Mesendoderm (in vitro differentiated cells): Measurements from ENCODE around the gene TMEM238.
A peak's percentile ranks its signal among the peaks of the same experiment; 100 is the strongest.

Experiments
- DNase-seq: peaks from one replicate; pipeline ENCODE4 v3.0.0; 2013
- H2AK5ac ChIP-seq: 2 replicates; pipeline ENCODE4 v1.6.1; 2013; ENCODE audit warnings: low read length, inconsistent platforms
- H2BK120ac ChIP-seq: 2 replicates; pipeline ENCODE4 v1.6.1; 2013; ENCODE audit warnings: low read depth, mild to moderate bottlenecking, low read length, moderate library complexity, mixed read lengths
- H2BK15ac ChIP-seq: replicated peaks from 2 replicates; pipeline ENCODE4 v1.6.1; 2013; ENCODE audit warnings: low read depth, mild to moderate bottlenecking, moderate library complexity
- H2BK5ac ChIP-seq: 2 replicates; pipeline ENCODE4 v1.6.1; 2013; ENCODE audit warnings: low read length, inconsistent platforms
- H3K18ac ChIP-seq: 2 replicates; pipeline ENCODE4 v1.6.1; 2013; ENCODE audit warnings: mild to moderate bottlenecking, low read length, mixed read lengths
- H3K23ac ChIP-seq: one replicate; pipeline ENCODE4 v1.6.1; 2013; ENCODE audit warnings: low read length
- H3K27ac ChIP-seq: 2 replicates; pipeline ENCODE4 v1.5.1; 2013; ENCODE audit warnings: low read depth, mild to moderate bottlenecking, inconsistent platforms, low read length, moderate library complexity
- H3K27me3 ChIP-seq: 2 replicates; pipeline ENCODE4 v1.6.1; 2013; ENCODE audit warnings: low read length, control low read depth, mild to moderate bottlenecking, inconsistent platforms; ENCODE audit not compliant: insufficient read depth, poor library complexity
- H3K36me3 ChIP-seq: 2 replicates; pipeline ENCODE4 v1.6.1; 2013; ENCODE audit warnings: low read length, inconsistent platforms; ENCODE audit not compliant: control insufficient read depth, insufficient read depth
- H3K4ac ChIP-seq: one replicate; pipeline ENCODE4 v1.6.1; 2013; ENCODE audit warnings: low read depth, mild to moderate bottlenecking, low read length, moderate library complexity
- H3K4me1 ChIP-seq: 2 replicates; pipeline ENCODE4 v1.6.1; 2013; ENCODE audit warnings: low read depth, low read length, inconsistent platforms; ENCODE audit not compliant: control insufficient read depth
- H3K4me2 ChIP-seq: 2 replicates; pipeline ENCODE4 v1.6.1; 2013; ENCODE audit warnings: low read length
- H3K4me3 ChIP-seq: 2 replicates; pipeline ENCODE4 v1.5.1; 2013; ENCODE audit warnings: mild to moderate bottlenecking, low read length
- H3K56ac ChIP-seq: one replicate; pipeline ENCODE4 v1.6.1; 2013; ENCODE audit warnings: low read length
- H3K79me1 ChIP-seq: 2 replicates; pipeline ENCODE4 v1.6.1; 2013; ENCODE audit warnings: low read length, inconsistent platforms
- H3K79me2 ChIP-seq: 2 replicates; pipeline ENCODE4 v1.6.1; 2013; ENCODE audit warnings: mild to moderate bottlenecking, low read length; ENCODE audit not compliant: control insufficient read depth, insufficient read depth
- H3K9ac ChIP-seq: 2 replicates; pipeline ENCODE4 v1.6.1; 2013; ENCODE audit warnings: low read length, inconsistent platforms
- H4K5ac ChIP-seq: one replicate; pipeline ENCODE4 v1.6.1; 2013; ENCODE audit warnings: low read length
- H4K8ac ChIP-seq: one replicate; pipeline ENCODE4 v1.6.1; 2013; ENCODE audit warnings: low read depth, mild to moderate bottlenecking, control low read depth, low read length, moderate library complexity
- WGBS: extraction: QIAGEN DNeasy Blood & Tissue Kit; methylation state at CpG from one replicate; pipeline ENCODE4 v1.1.7; 2013; ENCODE audit warnings: low lambda C conversion rate, missing lambda C conversion rate; ENCODE audit not compliant: insufficient coverage; ENCODE audit errors: extremely low coverage; 5-methylcytosine and 5-hydroxymethylcytosine counted together

The TMEM238 gene

DNA sequence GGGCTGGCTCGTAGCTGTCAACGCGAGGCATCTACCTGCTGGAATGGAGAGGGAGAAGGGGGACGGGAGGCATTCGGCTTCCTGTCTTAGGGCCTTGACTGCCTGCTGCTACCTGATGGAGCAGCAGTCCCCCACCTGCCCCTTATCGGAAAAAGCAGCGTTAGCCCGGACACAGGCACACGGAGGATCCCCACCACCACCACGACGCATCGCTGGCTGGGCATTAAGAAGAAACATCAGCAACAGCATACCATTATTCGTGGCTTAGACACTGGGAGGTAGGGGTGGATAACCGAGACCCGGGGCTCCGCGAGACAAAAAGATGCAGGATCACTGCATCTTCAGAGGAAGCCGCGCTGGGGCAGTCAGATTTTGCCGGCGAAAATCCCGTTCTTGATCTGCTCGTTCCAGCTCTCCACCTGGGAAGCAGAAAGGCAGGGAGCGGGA lies 30.7 kb downstream of the TMEM238 start:
- Histone ChIP-seq H4K5ac (no peak overlapping the region), H3K23ac (no peak overlapping the region), H3K56ac (peak overlapping the region; percentile 69), H2BK5ac (no peak overlapping the region), H3K4me2 (peak overlapping the region; percentile 61), H2AK5ac (no peak overlapping the region), H3K4me3 (no peak overlapping the region), H3K9ac (peak overlapping the region; percentile 59), H4K8ac (no peak overlapping the region), H3K36me3 (no peaks in the 10 kb centered on the region), H3K27ac (no peak overlapping the region), H2BK15ac (no peak overlapping the region), H3K27me3 (peaks cover 16% of the 10 kb centered on the region), H3K4me1 (peaks cover 8% of the 10 kb centered on the region), H3K4ac (no peak overlapping the region), H3K79me1 (no peaks in the 10 kb centered on the region), H3K18ac (no peak overlapping the region), H2BK120ac (no peak overlapping the region), H3K79me2 (no peaks in the 10 kb centered on the region)
- WGBS: no CpG with 5 or more reads among the region's 24 CpGs
- no peak for DNase-seq

DNA sequence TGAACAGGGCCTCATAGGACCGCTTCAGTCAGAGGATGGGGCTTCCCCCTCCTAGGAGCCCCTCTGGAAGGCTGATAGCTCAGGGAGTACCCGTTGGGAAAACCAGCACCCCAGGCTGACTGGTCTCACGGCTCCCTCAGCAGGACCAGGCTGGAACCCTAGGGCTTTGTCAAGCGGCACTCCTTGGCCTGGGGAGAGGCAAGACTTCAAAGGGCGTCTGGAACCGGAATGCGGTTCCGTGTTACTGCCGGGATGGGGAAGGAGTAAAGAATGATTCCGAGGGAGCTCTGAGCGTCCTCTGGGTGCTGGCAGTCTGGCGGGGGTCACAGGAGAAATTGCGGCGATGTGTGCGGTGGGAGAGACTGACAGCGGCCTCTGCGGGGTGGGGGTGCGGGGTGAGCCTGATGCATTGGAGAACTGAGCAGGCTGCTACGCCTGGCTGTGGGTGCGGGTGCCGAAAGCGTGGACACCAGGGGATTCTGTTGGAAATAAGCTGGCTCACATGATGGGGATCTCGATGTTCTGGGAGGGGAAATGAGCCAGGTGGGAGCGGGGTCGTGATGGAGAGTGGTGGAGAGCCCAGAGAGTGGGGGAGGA lies 31.4 kb downstream of the TMEM238 start:
- no peak overlapping the region for H3K18ac ChIP-seq
- no peak overlapping the region for H2BK5ac ChIP-seq
- no peak overlapping the region for H3K56ac ChIP-seq
- no peaks in the 10 kb centered on the region for H3K36me3 ChIP-seq
- H3K4me2 ChIP-seq: no peak overlapping the region
- no peak overlapping the region for H4K5ac ChIP-seq
- H3K79me1 ChIP-seq: no peaks in the 10 kb centered on the region
- H3K27ac ChIP-seq: no peak overlapping the region
- no CpG with 5 or more reads among the region's 25 CpGs for WGBS
- no peak overlapping the region for H2BK15ac ChIP-seq
- no peak for DNase-seq
- H3K9ac ChIP-seq: no peak overlapping the region
- no peak overlapping the region for H3K4me3 ChIP-seq
- peaks cover 12% of the 10 kb centered on the region for H3K4me1 ChIP-seq
- H4K8ac ChIP-seq: no peak overlapping the region
- H2AK5ac ChIP-seq: no peak overlapping the region
- no peak overlapping the region for H3K4ac ChIP-seq
- peak overlapping the region; percentile 80 for H3K23ac ChIP-seq
- H3K79me2 ChIP-seq: no peaks in the 10 kb centered on the region
- peaks cover 16% of the 10 kb centered on the region for H3K27me3 ChIP-seq
- no peak overlapping the region for H2BK120ac ChIP-seq

DNA sequence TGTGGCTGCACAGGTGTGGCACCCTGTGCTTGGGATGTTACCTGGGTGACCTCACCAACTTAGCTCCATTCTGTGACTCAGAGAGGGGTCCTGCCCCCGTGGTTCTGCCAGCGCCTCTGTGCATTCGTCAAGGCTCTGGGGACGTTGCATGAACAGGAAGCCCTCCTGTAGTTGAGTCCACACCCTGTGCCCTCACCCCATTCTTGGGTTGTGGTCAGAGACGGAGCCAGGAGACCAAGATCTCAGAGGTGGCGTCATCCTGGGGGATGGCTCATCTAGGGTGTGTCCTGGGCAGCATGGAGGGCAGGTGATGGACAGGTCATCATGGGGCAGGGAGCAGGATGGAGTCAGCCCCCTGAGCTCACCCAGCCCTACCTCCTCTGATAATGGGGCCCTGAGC lies 32.1 kb downstream of the TMEM238 start:
- H2AK5ac ChIP-seq: no peak overlapping the region
- H3K56ac ChIP-seq: no peak overlapping the region
- no peak overlapping the region for H3K9ac ChIP-seq
- peaks cover 16% of the 10 kb centered on the region for H3K27me3 ChIP-seq
- no peak overlapping the region for H3K18ac ChIP-seq
- no peaks in the 10 kb centered on the region for H3K36me3 ChIP-seq
- H3K4me3 ChIP-seq: no peak overlapping the region
- no peak overlapping the region for H4K8ac ChIP-seq
- no peak overlapping the region for H3K27ac ChIP-seq
- H3K4me2 ChIP-seq: no peak overlapping the region
- no peak overlapping the region for H3K23ac ChIP-seq
- H2BK120ac ChIP-seq: no peak overlapping the region
- no peak overlapping the region for H2BK15ac ChIP-seq
- no peak overlapping the region for H4K5ac ChIP-seq
- H3K4ac ChIP-seq: no peak overlapping the region
- peaks cover 12% of the 10 kb centered on the region for H3K4me1 ChIP-seq
- no peak overlapping the region for H2BK5ac ChIP-seq
- no peaks in the 10 kb centered on the region for H3K79me2 ChIP-seq
- H3K79me1 ChIP-seq: no peaks in the 10 kb centered on the region
- no peak for DNase-seq
- no CpG with 5 or more reads among the region's 6 CpGs for WGBS

DNA sequence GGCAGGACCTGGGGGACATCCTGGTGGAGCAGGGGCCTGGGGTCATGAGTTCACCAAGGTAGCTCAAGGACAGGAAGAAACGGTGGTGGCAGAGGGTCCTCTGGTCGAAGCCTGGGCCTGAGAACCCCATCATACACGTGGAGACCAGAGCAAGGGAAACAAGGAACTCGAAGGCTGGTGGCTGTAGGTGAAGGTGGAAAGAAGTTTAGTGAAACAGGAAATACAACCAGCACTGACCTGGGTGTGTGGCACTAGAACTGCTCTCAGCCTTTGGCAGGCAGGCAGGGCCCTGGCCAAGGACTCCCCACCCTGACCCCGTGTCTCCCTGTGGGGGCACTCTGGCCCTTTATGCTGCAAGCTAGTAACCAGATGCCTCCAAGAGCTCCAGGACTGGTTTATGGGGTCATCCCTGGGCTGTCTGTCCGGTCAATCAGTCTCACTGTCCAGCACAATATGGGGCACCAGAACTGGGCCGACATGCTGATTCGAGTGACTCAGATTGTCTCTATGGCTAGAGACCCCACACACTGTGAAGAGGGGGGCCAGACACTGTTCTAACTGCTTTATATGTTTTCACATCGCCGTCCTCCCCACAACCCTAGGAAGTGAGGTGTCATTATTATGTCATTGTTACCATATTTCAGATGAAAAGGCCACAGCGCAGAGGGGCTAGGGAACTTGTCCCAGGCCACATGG lies 33.3 kb downstream of the TMEM238 start:
- Histone ChIP-seq H2AK5ac (no peak overlapping the region), H3K18ac (no peak overlapping the region), H4K8ac (no peak overlapping the region), H4K5ac (no peak overlapping the region), H3K36me3 (no peaks in the 10 kb centered on the region), H3K9ac (no peak overlapping the region), H3K23ac (no peak overlapping the region), H3K27me3 (peaks cover 16% of the 10 kb centered on the region), H3K4me1 (peaks cover 12% of the 10 kb centered on the region), H3K27ac (no peak overlapping the region), H2BK5ac (no peak overlapping the region), H3K79me2 (no peaks in the 10 kb centered on the region), H3K4ac (no peak overlapping the region), H3K4me3 (no peak overlapping the region), H2BK15ac (no peak overlapping the region), H3K79me1 (no peaks in the 10 kb centered on the region), H3K56ac (no peak overlapping the region), H3K4me2 (no peak overlapping the region), H2BK120ac (no peak overlapping the region)
- DNase-seq: no peak
- no CpG with 5 or more reads among the region's 11 CpGs for WGBS

DNA sequence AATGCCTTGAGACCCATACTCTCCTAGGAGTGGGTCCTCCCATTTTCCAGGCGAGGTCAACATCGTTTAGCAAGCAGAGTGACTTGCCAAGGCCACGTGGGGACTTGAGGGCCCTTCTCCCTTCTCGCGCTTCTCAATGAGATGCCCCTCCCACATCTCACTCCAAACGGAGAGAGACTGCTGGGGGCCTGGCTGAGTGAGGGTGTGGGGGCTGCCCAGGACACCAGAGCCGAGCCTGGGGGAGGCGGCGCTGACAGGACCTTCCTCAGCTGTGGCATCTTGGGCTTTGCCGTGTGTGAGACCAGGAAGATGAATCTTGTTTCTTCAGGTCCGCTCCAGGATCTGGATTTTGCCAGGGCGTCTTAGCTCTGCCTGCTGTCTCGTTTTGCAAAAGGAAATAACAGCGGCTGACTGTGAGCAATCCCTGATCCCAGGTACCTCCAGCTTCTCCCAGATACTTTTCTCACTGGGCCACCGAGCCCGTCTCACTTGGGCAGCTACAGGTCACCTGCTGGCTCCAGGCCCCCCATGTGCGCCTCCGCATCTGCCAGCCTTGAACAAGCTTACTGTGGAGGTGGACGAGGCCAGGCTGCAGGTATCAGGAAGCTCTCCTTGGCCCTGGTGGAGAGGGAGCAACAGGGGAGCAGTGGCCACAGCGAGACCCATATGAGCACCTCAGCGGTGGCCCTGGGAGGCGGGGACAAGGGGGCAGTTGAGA lies 35.6 kb downstream of the TMEM238 start:
- H3K56ac ChIP-seq: peak overlapping the region; percentile 83
- H2BK5ac ChIP-seq: peak overlapping the region; percentile 50
- no peak overlapping the region for H4K8ac ChIP-seq
- H3K23ac ChIP-seq: no peak overlapping the region
- no peak overlapping the region for H3K4me3 ChIP-seq
- H2BK15ac ChIP-seq: no peak overlapping the region
- H3K79me2 ChIP-seq: no peaks in the 10 kb centered on the region
- H3K79me1 ChIP-seq: no peaks in the 10 kb centered on the region
- H3K18ac ChIP-seq: no peak overlapping the region
- peak overlapping the region; percentile 44 for H3K9ac ChIP-seq
- DNase-seq: peak; percentile 83
- H2AK5ac ChIP-seq: no peak overlapping the region
- peaks cover 12% of the 10 kb centered on the region for H3K27me3 ChIP-seq
- no peaks in the 10 kb centered on the region for H3K36me3 ChIP-seq
- H2BK120ac ChIP-seq: no peak overlapping the region
- H3K27ac ChIP-seq: no peak overlapping the region
- no peak overlapping the region for H4K5ac ChIP-seq
- WGBS: no CpG with 5 or more reads among the region's 22 CpGs
- no peak overlapping the region for H3K4ac ChIP-seq
- peak overlapping the region; percentile 22 for H3K4me2 ChIP-seq
- peaks cover 12% of the 10 kb centered on the region for H3K4me1 ChIP-seq
